MM.1S (cell line): ENCODE results near the gene LTBP4.

Experiments used
- DNase-seq: peaks from one replicate; pipeline ENCODE4 v3.0.0-alpha.2; 2015
- H2AFZ ChIP-seq: fragments of 300-600 bp; sonication (generic); 2 replicates; pipeline ENCODE4 v1.6.0; 2016; ENCODE audit warnings: antibody characterized with exemption, low read length
- H3F3A ChIP-seq: fragments of 300-600 bp; sonication (generic); 2 replicates; pipeline ENCODE4 v1.6.1; 2016; ENCODE audit warnings: mild to moderate bottlenecking, antibody characterized with exemption, low read length, moderate library complexity, mixed read lengths; ENCODE audit not compliant: insufficient read depth
- H3K27ac ChIP-seq: fragments of 300-600 bp; sonication (generic); 2 replicates; pipeline ENCODE4 v1.5.1; 2016; ENCODE audit warnings: mild to moderate bottlenecking, low read length
- H3K27me3 ChIP-seq: fragments of 300-600 bp; sonication (generic); replicated peaks from 2 replicates; pipeline ENCODE4 v1.6.0; 2016; ENCODE audit warnings: low read length; ENCODE audit not compliant: insufficient read depth
- H3K36me3 ChIP-seq: fragments of 300-600 bp; sonication (generic); replicated peaks from 2 replicates; pipeline ENCODE4 v1.6.1; 2016; ENCODE audit warnings: mild to moderate bottlenecking, low read length, mixed read lengths; ENCODE audit not compliant: insufficient read depth
- H3K4me1 ChIP-seq: fragments of 300-600 bp; sonication (generic); 2 replicates; pipeline ENCODE4 v1.6.1; 2016; ENCODE audit warnings: low read length, mixed read lengths
- H3K4me2 ChIP-seq: fragments of 300-600 bp; sonication (generic); 2 replicates; pipeline ENCODE4 v1.6.0; 2016; ENCODE audit warnings: low read depth, low read length
- H3K4me3 ChIP-seq: fragments of 300-600 bp; sonication (generic); 2 replicates; pipeline ENCODE4 v1.5.1; 2016; ENCODE audit warnings: low read length, mixed read lengths
- H3K79me2 ChIP-seq: fragments of 300-600 bp; sonication (generic); 2 replicates; pipeline ENCODE4 v1.6.1; 2016; ENCODE audit warnings: mixed run types, low read length, mixed read lengths
- H3K9ac ChIP-seq: fragments of 300-600 bp; sonication (generic); 2 replicates; pipeline ENCODE4 v1.6.1; 2016; ENCODE audit warnings: low read length, mixed read lengths
- H3K9me2 ChIP-seq: fragments of 300-600 bp; sonication (generic); replicated peaks from 2 replicates; pipeline ENCODE4 v1.6.1; 2016; ENCODE audit warnings: mild to moderate bottlenecking, low read length, mixed read lengths; ENCODE audit not compliant: insufficient read depth
- H3K9me3 ChIP-seq: fragments of 300-600 bp; sonication (generic); replicated peaks from 2 replicates; pipeline ENCODE4 v1.6.1; 2016; ENCODE audit warnings: mild to moderate bottlenecking, low read length, mixed read lengths; ENCODE audit not compliant: insufficient read depth
- H4K20me1 ChIP-seq: fragments of 300-600 bp; sonication (generic); 2 replicates; pipeline ENCODE4 v1.6.1; 2016; ENCODE audit warnings: mild to moderate bottlenecking, low read length, moderate library complexity, mixed read lengths; ENCODE audit not compliant: insufficient read depth
- CTCF ChIP-seq: fragments of 300-600 bp; sonication (generic); IDR thresholded peaks from 2 replicates; pipeline ENCODE4 v1.5.1; 2016; ENCODE audit warnings: antibody characterized with exemption, low read length, mixed read lengths
- EZH2 ChIP-seq: fragments of 300-600 bp; sonication (generic); optimal IDR thresholded peaks from 2 replicates; pipeline ENCODE3; 2017; ENCODE audit warnings: low read depth, mild to moderate bottlenecking, antibody characterized with exemption, low read length, mixed read lengths
- EZH2phosphoT487 ChIP-seq: fragments of 300-600 bp; sonication (generic); IDR thresholded peaks from 2 replicates; pipeline ENCODE4 v1.6.1; 2018; ENCODE audit warnings: antibody characterized with exemption, low read length

Gene LTBP4

GRCh38 chr19:40575326-40575725 is 25.8 kb upstream of the LTBP4 start:
- H3K4me3 ChIP-seq, result no peak overlapping the region
- no peaks in the 10 kb centered on the region for H3K9me2 ChIP-seq
- no peak overlapping the region for H3K9ac ChIP-seq
- no peaks in the 10 kb centered on the region for H3K27me3 ChIP-seq
- H4K20me1 ChIP-seq, result no peaks in the 10 kb centered on the region
- H2AFZ ChIP-seq, result no peak overlapping the region
- no peak for DNase-seq
- H3K4me2 ChIP-seq, result no peak overlapping the region
- no peak overlapping the region for H3K27ac ChIP-seq
- peaks cover 6% of the 10 kb centered on the region; the same call in 1 of the 2 replicates for H3K79me2 ChIP-seq
- TF ChIP-seq CTCF, result no peak
- no peak for TF ChIP-seq EZH2phosphoT487
- peaks cover 8% of the 10 kb centered on the region for H3K4me1 ChIP-seq
- no peaks in the 10 kb centered on the region for H3K36me3 ChIP-seq
- no peaks in the 10 kb centered on the region for H3K9me3 ChIP-seq
- H3F3A ChIP-seq, result no peaks in the 10 kb centered on the region

GRCh38 chr19:40576151-40576584 is 25.0 kb upstream of the LTBP4 start:
- Histone ChIP-seq H3K27me3 (no peaks in the 10 kb centered on the region), H3K27ac (no peak overlapping the region), H3K79me2 (peaks cover 6% of the 10 kb centered on the region; the same call in 1 of the 2 replicates), H3K4me2 (peak overlapping the region; percentile 82; the same call in 1 of the 2 replicates), H4K20me1 (no peaks in the 10 kb centered on the region), H3K4me1 (peaks cover 5% of the 10 kb centered on the region), H3K9ac (peak overlapping the region; percentile 25; the same call in 1 of the 2 replicates), H3K9me2 (no peaks in the 10 kb centered on the region), H3K4me3 (peak overlapping the region; percentile 91), H3K36me3 (no peaks in the 10 kb centered on the region), H3K9me3 (no peaks in the 10 kb centered on the region), H2AFZ (peak overlapping the region; percentile 99), H3F3A (no peaks in the 10 kb centered on the region)
- no peak for TF ChIP-seq CTCF
- no peak for TF ChIP-seq EZH2
- no peak for TF ChIP-seq EZH2phosphoT487
- no peak for DNase-seq

- Histone ChIP-seq H3K9me3 (no peaks in the 10 kb centered on the region), H3K9me2 (no peaks in the 10 kb centered on the region), H3K36me3 (no peaks in the 10 kb centered on the region), H3K27me3 (no peaks in the 10 kb centered on the region), H3K4me2 (peak within 1 kb of the TSS; percentile 93), H4K20me1 (no peaks in the 10 kb centered on the region), H3K4me1 (peaks cover 3% of the 10 kb centered on the region; the same call in 1 of the 2 replicates), H2AFZ (peak within 1 kb of the TSS; percentile 99), H3F3A (no peaks in the 10 kb centered on the region), H3K79me2 (peaks cover 6% of the 10 kb centered on the region; the same call in 1 of the 2 replicates), H3K27ac (no peak within 1 kb of the TSS), H3K9ac (peak within 1 kb of the TSS; percentile 59), H3K4me3 (peak within 1 kb of the TSS; percentile 91)
- TF ChIP-seq CTCF, result no peak
- no peak for TF ChIP-seq EZH2
- no peak for TF ChIP-seq EZH2phosphoT487
- peak; percentile 94 for DNase-seq
Observed at GRCh38 chr19:40576585-40577451, 24.4 kb upstream of the LTBP4 start, which contains the start of gene SHKBP1. SHKBP1 (plus strand) TSS chr19:40576873; CDS start chr19:40576900, 27 bp downstream.
